Measurements from ENCODE around the gene ANKRD24.
A peak's percentile ranks its signal among the peaks of the same experiment; 100 is the strongest.

ANKRD24 gene

GRCh38 chr19:4210166-4210731 lies 27.8 kb downstream of the ANKRD24 start:
- Histone ChIP-seq H3K18ac (ENCODE audit: low read length) (no peak overlapping the region), H3K27me3 (ENCODE audit: insufficient read depth, low read length) (no peaks in the 10 kb centered on the region)
- peak; percentile 91 to 99 for DNase-seq

GRCh38 chr19:4213116-4213515 lies 30.6 kb downstream of the ANKRD24 start:
- H3K27me3 ChIP-seq (ENCODE audit: insufficient read depth, low read length) = no peaks in the 10 kb centered on the region
- no peak overlapping the region for H3K4me3 ChIP-seq (ENCODE audit: low read depth, low read length)
- no peak overlapping the region for H4K12ac ChIP-seq (ENCODE audit: low read depth, low read length)
- no peak overlapping the region for H3K4ac ChIP-seq (ENCODE audit: low read depth, low read length)
- no peak overlapping the region for H4K8ac ChIP-seq (ENCODE audit: low read depth, low read length)
- no peak overlapping the region for H2BK12ac ChIP-seq (ENCODE audit: low read length)
- WGBS (ENCODE audit: extremely low coverage, insufficient coverage, insufficient read length) = no CpG with 5 or more reads among the region's 3 CpGs
- H3K27ac ChIP-seq (ENCODE audit: low read depth, low read length) = no peak overlapping the region
- no peak overlapping the region for H4K91ac ChIP-seq (ENCODE audit: low read depth, low read length)
- H2BK120ac ChIP-seq (ENCODE audit: insufficient read depth, low read length, poor library complexity) = no peak overlapping the region
- H3K79me2 ChIP-seq (ENCODE audit: control insufficient read depth, insufficient read depth, low read length, poor library complexity) = no peaks in the 10 kb centered on the region
- no peak overlapping the region for H3K9ac ChIP-seq (ENCODE audit: low read length)
- H2AFZ ChIP-seq (ENCODE audit: insufficient read depth, low read length, poor library complexity) = no peak overlapping the region
- H3K4me1 ChIP-seq (ENCODE audit: control insufficient read depth in 1 of 2, insufficient read depth in 2 of 2, low read length in 2 of 2) = peaks cover 2 to 4% of the 10 kb centered on the region in 2 experiments
- H3K14ac ChIP-seq (ENCODE audit: low read length) = no peak overlapping the region
- H2BK5ac ChIP-seq (ENCODE audit: low read depth, low read length, poor library complexity) = no peak overlapping the region
- H3K9me3 ChIP-seq (ENCODE audit: insufficient read depth, low read depth, low read length) = peaks cover 2% of the 10 kb centered on the region
- no peaks in the 10 kb centered on the region for H3K79me1 ChIP-seq (ENCODE audit: low read length)
- no peaks in the 10 kb centered on the region for H3K36me3 ChIP-seq (ENCODE audit: control insufficient read depth in 1 of 2, insufficient read depth in 2 of 2, low read length in 2 of 2)
- no peak for DNase-seq
- H3K4me2 ChIP-seq (ENCODE audit: low read length) = no peak overlapping the region
- H2AK5ac ChIP-seq (ENCODE audit: low read length) = no peak overlapping the region
- no peak overlapping the region for H3K18ac ChIP-seq (ENCODE audit: low read length)
- H3K23ac ChIP-seq (ENCODE audit: low read length) = no peak overlapping the region

More at GRCh38 chr19:4210166-4210731, 27.8 kb downstream of the ANKRD24 start:
- Histone ChIP-seq H2BK5ac (ENCODE audit: low read depth, low read length, poor library complexity) (no peak overlapping the region), H3K4ac (ENCODE audit: low read depth, low read length) (no peak overlapping the region), H3K79me2 (ENCODE audit: control insufficient read depth, insufficient read depth, low read length, poor library complexity) (no peaks in the 10 kb centered on the region), H3K9ac (ENCODE audit: low read length) (no peak overlapping the region), H4K91ac (ENCODE audit: low read depth, low read length) (no peak overlapping the region), H3K36me3 (ENCODE audit: control insufficient read depth in 1 of 2, insufficient read depth in 2 of 2, low read length in 2 of 2) (no peaks in the 10 kb centered on the region), H3K9me3 (ENCODE audit: insufficient read depth, low read depth, low read length) (no peaks in the 10 kb centered on the region), H2AK5ac (ENCODE audit: low read length) (no peak overlapping the region), H2BK120ac (ENCODE audit: insufficient read depth, low read length, poor library complexity) (no peak overlapping the region), H3K4me2 (ENCODE audit: low read length) (no peak overlapping the region), H2AFZ (ENCODE audit: insufficient read depth, low read length, poor library complexity) (no peak overlapping the region), H3K4me1 (ENCODE audit: control insufficient read depth in 1 of 2, insufficient read depth in 2 of 2, low read length in 2 of 2) (peaks cover 2 to 4% of the 10 kb centered on the region in 2 experiments), H3K27ac (ENCODE audit: low read depth, low read length) (no peak overlapping the region), H3K4me3 (ENCODE audit: low read depth, low read length) (no peak overlapping the region), H3K23ac (ENCODE audit: low read length) (no peak overlapping the region), H4K12ac (ENCODE audit: low read depth, low read length) (no peak overlapping the region), H3K79me1 (ENCODE audit: low read length) (no peaks in the 10 kb centered on the region), H3K14ac (ENCODE audit: low read length) (no peak overlapping the region), H4K8ac (ENCODE audit: low read depth, low read length) (no peak overlapping the region), H2BK12ac (ENCODE audit: low read length) (no peak overlapping the region)
- WGBS (ENCODE audit: extremely low coverage, insufficient coverage, insufficient read length) = no CpG with 5 or more reads among the region's 15 CpGs

- H3K9ac ChIP-seq (ENCODE audit: low read length) = no peak overlapping the region
- H4K8ac ChIP-seq (ENCODE audit: low read depth, low read length) = no peak overlapping the region
- no peak overlapping the region for H3K23ac ChIP-seq (ENCODE audit: low read length)
- DNase-seq = no peak
- no peak overlapping the region for H4K12ac ChIP-seq (ENCODE audit: low read depth, low read length)
- no peaks in the 10 kb centered on the region for H3K36me3 ChIP-seq (ENCODE audit: control insufficient read depth in 1 of 2, insufficient read depth in 2 of 2, low read length in 2 of 2)
- H3K4ac ChIP-seq (ENCODE audit: low read depth, low read length) = no peak overlapping the region
- H3K18ac ChIP-seq (ENCODE audit: low read length) = no peak overlapping the region
- no peak overlapping the region for H3K4me3 ChIP-seq (ENCODE audit: low read depth, low read length)
- H3K4me2 ChIP-seq (ENCODE audit: low read length) = no peak overlapping the region
- peaks cover 2% of the 10 kb centered on the region for H3K9me3 ChIP-seq (ENCODE audit: insufficient read depth, low read depth, low read length)
- no peaks in the 10 kb centered on the region for H3K79me1 ChIP-seq (ENCODE audit: low read length)
- no peak overlapping the region for H3K14ac ChIP-seq (ENCODE audit: low read length)
- no peak overlapping the region for H2BK5ac ChIP-seq (ENCODE audit: low read depth, low read length, poor library complexity)
- no peak overlapping the region for H4K91ac ChIP-seq (ENCODE audit: low read depth, low read length)
- no peaks in the 10 kb centered on the region for H3K79me2 ChIP-seq (ENCODE audit: control insufficient read depth, insufficient read depth, low read length, poor library complexity)
- no peaks in the 10 kb centered on the region for H3K27me3 ChIP-seq (ENCODE audit: insufficient read depth, low read length)
- no peaks in the 10 kb centered on the region for H3K4me1 ChIP-seq (ENCODE audit: control insufficient read depth in 1 of 2, insufficient read depth in 2 of 2, low read length in 2 of 2)
- no peak overlapping the region for H3K27ac ChIP-seq (ENCODE audit: low read depth, low read length)
- no peak overlapping the region for H2BK120ac ChIP-seq (ENCODE audit: insufficient read depth, low read length, poor library complexity)
- no peak overlapping the region for H2AK5ac ChIP-seq (ENCODE audit: low read length)
- H2BK12ac ChIP-seq (ENCODE audit: low read length) = no peak overlapping the region
- H2AFZ ChIP-seq (ENCODE audit: insufficient read depth, low read length, poor library complexity) = no peak overlapping the region
- WGBS (ENCODE audit: extremely low coverage, insufficient coverage, insufficient read length) = no CpG with 5 or more reads among the region's 10 CpGs
These were observed 33.3 kb downstream of the ANKRD24 start for GRCh38 chr19:4215807-4216206.

GRCh38 chr19:4216846-4217245 lies 34.4 kb downstream of the ANKRD24 start:
- Histone ChIP-seq H3K14ac (ENCODE audit: low read length) (no peak overlapping the region), H3K4me2 (ENCODE audit: low read length) (no peak overlapping the region), H3K9me3 (ENCODE audit: insufficient read depth, low read depth, low read length) (peaks cover 2% of the 10 kb centered on the region), H3K36me3 (ENCODE audit: control insufficient read depth in 1 of 2, insufficient read depth in 2 of 2, low read length in 2 of 2) (no peaks in the 10 kb centered on the region), H3K4me1 (ENCODE audit: control insufficient read depth in 1 of 2, insufficient read depth in 2 of 2, low read length in 2 of 2) (no peaks in the 10 kb centered on the region), H3K4me3 (ENCODE audit: low read depth, low read length) (no peak overlapping the region), H2BK12ac (ENCODE audit: low read length) (no peak overlapping the region), H4K12ac (ENCODE audit: low read depth, low read length) (no peak overlapping the region), H4K8ac (ENCODE audit: low read depth, low read length) (no peak overlapping the region), H3K23ac (ENCODE audit: low read length) (no peak overlapping the region), H3K27me3 (ENCODE audit: insufficient read depth, low read length) (no peaks in the 10 kb centered on the region), H2AFZ (ENCODE audit: insufficient read depth, low read length, poor library complexity) (no peak overlapping the region), H2BK5ac (ENCODE audit: low read depth, low read length, poor library complexity) (no peak overlapping the region), H4K91ac (ENCODE audit: low read depth, low read length) (no peak overlapping the region), H3K79me1 (ENCODE audit: low read length) (no peaks in the 10 kb centered on the region), H2BK120ac (ENCODE audit: insufficient read depth, low read length, poor library complexity) (no peak overlapping the region), H3K4ac (ENCODE audit: low read depth, low read length) (no peak overlapping the region), H3K18ac (ENCODE audit: low read length) (no peak overlapping the region), H3K27ac (ENCODE audit: low read depth, low read length) (no peak overlapping the region), H3K9ac (ENCODE audit: low read length) (no peak overlapping the region), H2AK5ac (ENCODE audit: low read length) (no peak overlapping the region), H3K79me2 (ENCODE audit: control insufficient read depth, insufficient read depth, low read length, poor library complexity) (no peaks in the 10 kb centered on the region)
- DNase-seq = no peak
- no CpG with 5 or more reads among the region's 6 CpGs for WGBS (ENCODE audit: extremely low coverage, insufficient coverage, insufficient read length)
